Measurements from ENCODE around the gene LIPH. TPM values are rescaled to one million over a fixed set of nuclear protein-coding genes. Genes with fewer than 3 reads are reported as not detected.

Gene LIPH
- total and polyA plus RNA-seq, 2 experiments from 2014 or later, result 1.5 to 2.3 TPM

- H3K9me3 ChIP-seq (ENCODE audit: low read depth), result no peaks in the 10 kb centered on the region
- peaks cover 61% of the 10 kb centered on the region for H3K36me3 ChIP-seq
- no peak overlapping the region for H3K27ac ChIP-seq
- no peaks in the 10 kb centered on the region for H3K27me3 ChIP-seq
- no peak overlapping the region for H3K4me3 ChIP-seq
- no peak for TF ChIP-seq CTCF (IDR thresholded peaks at IDR 0.05; ENCODE audit: low read depth, low read length)
- DNase-seq (ENCODE audit: low read depth in 1 of 2, low spot score in 1 of 2), result no peak
- no peaks in the 10 kb centered on the region for H3K4me1 ChIP-seq (ENCODE audit: low read depth)
Measured at GRCh38 chr3:185490241-185490640, 62.1 kb downstream of the LIPH start.

- Histone ChIP-seq H3K36me3 (peaks cover 54% of the 10 kb centered on the region), H3K4me1 (ENCODE audit: low read depth) (no peaks in the 10 kb centered on the region), H3K9me3 (ENCODE audit: low read depth) (no peaks in the 10 kb centered on the region), H3K4me3 (no peak overlapping the region), H3K27ac (no peak overlapping the region), H3K27me3 (no peaks in the 10 kb centered on the region)
- no peak for DNase-seq (ENCODE audit: low read depth in 1 of 2, low spot score in 1 of 2)
- no peak for TF ChIP-seq CTCF (IDR thresholded peaks at IDR 0.05; ENCODE audit: low read depth, low read length)
Measured at GRCh38 chr3:185489462-185489861, 62.9 kb downstream of the LIPH start.

DNA sequence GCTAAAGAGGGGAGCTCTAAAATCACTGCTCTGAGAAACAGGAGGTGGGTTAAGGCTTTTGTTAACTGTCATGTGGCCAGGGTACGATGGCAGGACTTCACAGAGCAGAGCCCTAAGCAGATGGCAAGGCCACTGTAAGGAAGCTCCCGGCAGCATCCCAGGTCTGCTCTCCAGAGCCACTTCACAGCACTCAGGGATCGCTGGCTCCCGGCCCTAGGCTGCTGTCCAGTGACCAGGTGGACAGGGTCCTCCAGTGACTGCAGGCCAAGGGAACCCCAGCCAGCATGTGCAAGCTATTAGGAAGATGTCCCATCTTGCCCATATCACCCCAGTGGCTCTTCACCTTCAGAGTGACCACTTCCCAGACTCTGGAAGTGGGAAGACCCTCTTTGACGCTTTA is 63.9 kb downstream of the LIPH start:
- Histone ChIP-seq H3K27me3 (no peaks in the 10 kb centered on the region), H3K4me1 (ENCODE audit: low read depth) (no peaks in the 10 kb centered on the region), H3K4me3 (no peak overlapping the region), H3K36me3 (peaks cover 47% of the 10 kb centered on the region), H3K9me3 (ENCODE audit: low read depth) (no peaks in the 10 kb centered on the region), H3K27ac (no peak overlapping the region)
- no peak for TF ChIP-seq CTCF (IDR thresholded peaks at IDR 0.05; ENCODE audit: low read depth, low read length)
- DNase-seq (ENCODE audit: low read depth in 1 of 2, low spot score in 1 of 2), result no peak

DNA sequence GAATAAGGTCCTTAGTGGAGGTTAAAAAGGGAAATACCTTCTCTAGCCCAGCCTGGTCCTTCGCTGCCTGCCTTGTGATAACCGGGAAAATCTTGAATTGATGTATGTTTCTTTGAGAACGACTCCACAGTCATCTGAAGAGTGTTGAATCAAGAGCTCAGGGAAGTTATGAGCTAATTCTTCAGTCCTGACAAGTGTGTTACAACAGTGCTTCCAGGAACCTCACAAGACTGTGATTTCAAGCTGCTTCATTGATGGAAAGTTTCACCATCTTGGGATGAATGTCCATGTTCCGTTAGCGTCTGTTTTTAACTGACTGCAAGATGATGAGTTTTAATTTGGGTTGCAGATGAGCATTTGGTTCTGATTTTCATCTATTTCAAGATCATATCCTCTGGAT is 66.0 kb downstream of the LIPH start:
- no peak for DNase-seq (ENCODE audit: low read depth in 1 of 2, low spot score in 1 of 2)
- Histone ChIP-seq H3K9me3 (ENCODE audit: low read depth) (no peaks in the 10 kb centered on the region), H3K27ac (no peak overlapping the region), H3K4me1 (ENCODE audit: low read depth) (no peaks in the 10 kb centered on the region), H3K27me3 (no peaks in the 10 kb centered on the region), H3K36me3 (peaks cover 49% of the 10 kb centered on the region), H3K4me3 (no peak overlapping the region)
- TF ChIP-seq CTCF (IDR thresholded peaks at IDR 0.05; ENCODE audit: low read depth, low read length), result no peak

- H3K4me3 ChIP-seq, result no peak overlapping the region
- H3K9me3 ChIP-seq (ENCODE audit: low read depth), result no peaks in the 10 kb centered on the region
- DNase-seq (ENCODE audit: low read depth in 1 of 2, low spot score in 1 of 2), result no peak
- H3K4me1 ChIP-seq (ENCODE audit: low read depth), result no peaks in the 10 kb centered on the region
- no peak overlapping the region for H3K27ac ChIP-seq
- peaks cover 37% of the 10 kb centered on the region for H3K36me3 ChIP-seq
- TF ChIP-seq CTCF (IDR thresholded peaks at IDR 0.05; ENCODE audit: low read depth, low read length), result no peak
- H3K27me3 ChIP-seq, result no peaks in the 10 kb centered on the region
Measured at GRCh38 chr3:185484296-185484695, 68.1 kb downstream of the LIPH start.

Measured in cardiac muscle cell (in vitro differentiated cells and primary cell).